NT2/D1 (cell line): ENCODE data around the gene BCL6B.

Experiments used
- YY1 ChIP-seq: IDR thresholded peaks from 2 replicates; pipeline ENCODE4 v1.6.1; 2011; ENCODE audit not compliant: insufficient read length, insufficient read depth
- ZNF274 ChIP-seq: IDR thresholded peaks from 2 replicates; pipeline ENCODE4 v1.6.1; 2011; ENCODE audit warnings: mild to moderate bottlenecking, low read depth, low read length

DNA sequence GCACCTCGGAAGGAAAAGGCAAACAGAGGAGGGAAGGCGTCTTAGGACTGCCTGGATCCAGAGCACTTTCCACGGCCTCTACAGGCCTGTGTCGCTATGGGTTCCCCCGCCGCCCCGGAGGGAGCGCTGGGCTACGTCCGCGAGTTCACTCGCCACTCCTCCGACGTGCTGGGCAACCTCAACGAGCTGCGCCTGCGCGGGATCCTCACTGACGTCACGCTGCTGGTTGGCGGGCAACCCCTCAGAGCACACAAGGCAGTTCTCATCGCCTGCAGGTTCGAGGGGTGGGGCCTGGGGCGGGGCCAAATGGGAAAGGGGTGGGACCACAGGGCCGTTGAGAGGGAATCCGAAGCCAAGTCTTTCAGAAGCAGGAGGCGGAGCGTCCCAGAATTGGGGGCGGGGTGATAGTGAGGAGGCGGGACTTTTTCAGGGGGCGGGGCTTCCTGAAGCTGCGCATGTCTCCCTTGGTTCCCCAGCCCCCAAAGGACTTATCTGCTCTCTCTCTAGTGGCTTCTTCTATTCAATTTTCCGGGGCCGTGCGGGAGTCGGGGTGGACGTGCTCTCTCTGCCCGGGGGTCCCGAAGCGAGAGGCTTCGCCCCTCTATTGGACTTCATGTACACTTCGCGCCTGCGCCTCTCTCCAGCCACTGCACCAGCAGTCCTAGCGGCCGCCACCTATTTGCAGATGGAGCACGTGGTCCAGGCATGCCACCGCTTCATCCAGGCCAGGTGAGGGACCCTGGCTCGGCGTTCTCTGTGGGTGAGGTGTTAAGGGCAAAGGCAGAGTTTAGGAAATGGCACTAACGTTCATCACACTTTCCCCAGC, 939 bp downstream of the BCL6B start:
- TF ChIP-seq YY1 (no peak), ZNF274 (no peak)
